ENCODE measurements around the gene NODAL.

NODAL gene

DNA sequence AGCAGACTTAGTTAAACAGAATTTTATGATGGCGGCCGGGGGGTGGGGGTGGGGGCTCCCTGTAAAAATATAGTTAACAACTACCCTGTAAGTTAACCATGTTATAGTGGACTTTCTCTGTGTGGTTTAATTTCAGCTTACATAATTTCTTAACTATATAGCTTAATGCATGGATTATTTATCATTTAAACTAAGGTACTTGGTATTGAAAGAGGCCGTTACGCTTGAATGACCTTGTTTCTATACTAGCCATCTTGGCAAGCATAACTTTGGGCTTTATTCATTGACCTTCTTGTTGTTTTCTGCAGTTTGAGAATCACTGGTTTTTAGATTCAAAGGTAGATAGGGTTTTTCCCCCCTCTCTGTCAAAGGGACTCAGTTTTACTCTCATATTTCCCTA is 29.1 kb downstream of the NODAL start:
- DNase-seq (ENCODE audit: extremely low read depth, low read depth), result no peak
- TF ChIP-seq, protein P1, sequence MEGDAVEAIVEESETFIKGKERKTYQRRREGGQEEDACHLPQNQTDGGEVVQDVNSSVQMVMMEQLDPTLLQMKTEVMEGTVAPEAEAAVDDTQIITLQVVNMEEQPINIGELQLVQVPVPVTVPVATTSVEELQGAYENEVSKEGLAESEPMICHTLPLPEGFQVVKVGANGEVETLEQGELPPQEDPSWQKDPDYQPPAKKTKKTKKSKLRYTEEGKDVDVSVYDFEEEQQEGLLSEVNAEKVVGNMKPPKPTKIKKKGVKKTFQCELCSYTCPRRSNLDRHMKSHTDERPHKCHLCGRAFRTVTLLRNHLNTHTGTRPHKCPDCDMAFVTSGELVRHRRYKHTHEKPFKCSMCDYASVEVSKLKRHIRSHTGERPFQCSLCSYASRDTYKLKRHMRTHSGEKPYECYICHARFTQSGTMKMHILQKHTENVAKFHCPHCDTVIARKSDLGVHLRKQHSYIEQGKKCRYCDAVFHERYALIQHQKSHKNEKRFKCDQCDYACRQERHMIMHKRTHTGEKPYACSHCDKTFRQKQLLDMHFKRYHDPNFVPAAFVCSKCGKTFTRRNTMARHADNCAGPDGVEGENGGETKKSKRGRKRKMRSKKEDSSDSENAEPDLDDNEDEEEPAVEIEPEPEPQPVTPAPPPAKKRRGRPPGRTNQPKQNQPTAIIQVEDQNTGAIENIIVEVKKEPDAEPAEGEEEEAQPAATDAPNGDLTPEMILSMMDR (IDR thresholded peaks at IDR 0.05; ENCODE audit: low read depth, low read length), result no peak

DNA sequence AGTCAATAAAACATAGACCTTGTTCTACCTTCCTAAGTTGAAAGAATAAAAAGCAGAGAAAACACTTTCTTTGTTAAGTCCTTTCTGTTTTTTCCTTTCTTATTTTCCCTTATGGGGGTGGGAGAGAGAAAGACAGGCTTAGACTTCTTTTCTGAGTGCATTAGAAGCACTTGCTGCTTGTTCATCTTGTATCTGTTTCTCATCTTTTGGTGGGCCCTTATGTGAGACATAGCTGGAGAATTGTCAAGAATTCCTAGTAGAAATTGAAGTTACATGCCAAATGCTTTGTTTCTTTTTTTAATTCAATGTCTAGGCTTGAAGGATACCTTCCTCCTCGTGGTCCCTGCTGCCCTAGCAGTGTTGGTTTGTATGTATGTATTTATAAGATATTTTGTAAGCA is 30.9 kb downstream of the NODAL start:
- no peak for DNase-seq (ENCODE audit: extremely low read depth, low read depth)
- TF ChIP-seq, protein P1 (IDR thresholded peaks at IDR 0.05; ENCODE audit: low read depth, low read length), result no peak

DNA sequence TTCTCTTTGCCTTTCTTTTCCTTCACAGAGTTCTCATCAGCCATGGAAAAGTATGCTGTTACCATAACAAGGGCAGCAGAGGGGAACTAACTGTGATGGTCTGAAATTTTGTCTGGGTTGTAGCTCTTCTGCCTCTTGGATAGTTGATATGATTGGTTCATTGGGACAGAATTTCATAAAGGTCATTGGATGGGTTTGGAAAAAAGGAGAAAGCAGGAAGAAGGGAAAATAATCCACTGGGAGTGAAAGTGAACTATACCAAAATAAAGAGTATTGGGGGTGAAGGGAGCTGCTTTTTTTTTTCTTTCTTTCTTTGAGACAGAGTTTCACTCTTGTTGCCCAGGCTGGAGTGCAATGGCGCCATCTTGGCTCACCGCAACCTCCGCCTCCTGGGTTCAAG is 31.7 kb downstream of the NODAL start:
- TF ChIP-seq, protein P1 (IDR thresholded peaks at IDR 0.05; ENCODE audit: low read depth, low read length), result no peak
- DNase-seq (ENCODE audit: extremely low read depth, low read depth), result no peak

DNA sequence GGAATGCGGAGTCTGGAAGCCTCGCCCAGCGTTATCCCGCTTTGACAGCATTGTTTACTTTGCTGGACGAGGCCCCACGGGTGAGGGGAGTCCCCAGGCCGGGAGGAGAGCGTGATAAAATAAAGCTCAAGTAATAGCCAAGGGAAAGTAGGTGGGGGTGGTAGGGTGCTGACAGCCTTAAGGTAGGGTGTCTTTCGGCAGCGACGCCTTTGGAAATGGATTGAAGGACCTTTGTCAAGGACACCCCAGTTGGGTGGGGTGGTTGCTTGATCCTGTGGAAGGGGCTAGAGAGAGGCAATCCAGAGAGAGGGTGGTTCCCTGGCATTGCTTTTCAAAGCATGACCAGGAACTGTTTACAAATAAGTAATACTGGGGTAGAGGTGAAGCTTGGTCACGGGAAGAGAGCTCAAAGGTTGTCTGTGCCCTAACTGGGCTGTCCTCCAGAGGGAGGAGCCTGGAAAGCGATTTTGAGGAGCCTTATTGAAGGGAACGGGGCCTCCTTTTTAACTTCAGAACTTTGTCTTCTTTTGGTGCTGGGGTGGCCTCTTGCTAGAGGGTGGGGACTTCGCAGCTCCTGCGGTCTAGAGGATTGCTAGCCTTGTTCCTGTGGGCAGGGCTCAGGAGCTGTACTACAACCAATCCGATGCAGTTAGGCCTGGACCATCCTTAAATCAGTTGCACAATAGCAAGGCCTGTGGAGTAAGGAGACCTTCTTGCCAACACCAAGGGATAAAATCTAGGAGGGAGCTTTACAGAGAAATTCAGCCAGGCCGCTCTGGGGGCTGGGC is 36.2 kb downstream of the NODAL start:
- TF ChIP-seq, protein P1 (IDR thresholded peaks at IDR 0.05; ENCODE audit: low read depth, low read length), result no peak
- DNase-seq (ENCODE audit: extremely low read depth, low read depth), result peak; percentile 93

DNA sequence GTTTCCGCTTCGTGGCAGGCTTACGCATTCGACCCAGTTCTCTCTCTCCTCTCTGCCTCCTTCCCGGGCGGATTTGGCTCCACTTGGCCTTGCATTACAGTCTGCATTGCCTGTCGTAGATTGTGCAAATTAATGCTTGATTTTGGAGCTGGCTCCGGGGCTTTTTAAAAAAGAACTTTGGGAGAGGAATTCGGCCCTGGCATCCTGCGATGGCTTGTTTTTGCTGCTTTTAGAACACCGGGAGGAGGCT is 36.8 kb downstream of the NODAL start:
- TF ChIP-seq, protein P1 (IDR thresholded peaks at IDR 0.05; ENCODE audit: low read depth, low read length), result no peak
- DNase-seq (ENCODE audit: extremely low read depth, low read depth), result no peak

DNA sequence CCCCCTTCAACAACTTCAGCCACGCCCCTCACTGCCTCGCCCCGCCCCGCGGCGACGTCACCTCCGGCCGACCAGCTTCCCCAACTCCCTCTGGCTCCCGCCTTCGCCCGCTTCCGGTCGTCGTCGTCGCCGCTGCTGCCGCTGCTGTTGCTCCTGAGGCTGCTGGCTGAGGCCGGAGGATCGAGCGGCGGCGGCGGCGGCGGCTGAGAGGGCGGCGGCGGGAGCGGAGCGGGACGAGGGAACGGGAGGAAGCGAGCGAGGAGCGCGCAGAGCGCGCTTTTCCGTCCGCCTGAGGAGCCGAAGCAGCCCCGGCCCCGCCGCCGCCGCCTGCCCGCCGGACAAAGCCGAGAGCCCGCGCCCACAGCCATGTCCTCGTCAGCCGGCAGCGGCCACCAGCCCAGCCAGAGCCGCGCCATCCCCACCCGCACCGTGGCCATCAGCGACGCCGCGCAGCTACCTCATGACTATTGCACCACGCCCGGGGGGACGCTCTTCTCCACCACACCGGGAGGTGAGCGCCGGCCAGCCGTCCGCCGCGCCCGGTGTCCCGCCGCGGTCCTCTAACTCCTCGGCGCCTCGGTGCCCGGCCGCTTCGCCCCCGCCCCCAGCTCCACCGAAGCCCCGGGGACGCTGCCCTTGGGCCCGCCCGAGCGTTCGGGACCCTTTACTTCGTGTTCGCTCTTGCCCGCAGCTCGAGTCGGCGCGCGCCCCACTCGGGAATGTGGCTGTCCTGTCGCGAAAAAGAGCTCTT is 37.3 kb downstream of the NODAL start, which contains the start of gene EIF4EBP2:
Gene EIF4EBP2, plus strand, starts transcription at position 110 of the 751 bp plus-strand sequence. Its CDS starts 257 bp downstream, at position 367.
- TF ChIP-seq, protein P1 (IDR thresholded peaks at IDR 0.05; ENCODE audit: low read depth, low read length), result no peak
- DNase-seq (ENCODE audit: extremely low read depth, low read depth), result peak; percentile 89

DNA sequence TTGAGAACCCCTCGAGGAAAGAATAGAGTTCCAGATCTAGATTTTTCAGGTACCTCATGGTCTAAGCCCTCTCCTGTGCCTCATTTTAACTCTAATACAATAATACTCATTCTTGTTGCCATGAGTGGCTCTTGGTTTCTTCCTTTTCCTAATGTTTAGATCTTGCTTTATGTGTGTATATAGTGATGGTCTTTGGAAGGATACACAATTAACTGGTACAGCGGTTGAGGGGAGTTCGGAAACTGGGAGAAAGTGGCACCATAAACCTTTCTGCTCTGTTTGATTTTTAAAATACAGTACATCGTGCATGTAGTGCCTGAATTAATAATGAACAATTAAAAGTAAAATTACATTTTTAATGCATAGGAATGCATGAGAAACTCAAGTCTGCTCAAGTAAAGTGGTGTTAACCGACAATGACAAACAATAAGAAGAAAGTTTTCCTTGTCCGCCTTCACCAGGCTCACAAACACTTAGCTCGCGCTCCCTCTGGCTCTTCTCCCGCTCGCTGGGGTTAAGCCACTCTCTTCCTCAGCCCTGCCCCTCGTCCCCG is 37.9 kb downstream of the NODAL start:
- no peak for DNase-seq (ENCODE audit: extremely low read depth, low read depth)
- TF ChIP-seq, protein P1 (IDR thresholded peaks at IDR 0.05; ENCODE audit: low read depth, low read length), result no peak

Measured in AG09319 (cell line).